HG02943 (cell line): ENCODE data around the gene DNAH7.

Source experiments
- ATAC-seq: cut with Tn5 transposase; IDR thresholded peaks from one replicate; pipeline ENCODE4 v1.9.1; 2021; ENCODE audit warnings: mild to moderate bottlenecking, low read depth, moderate library complexity; ENCODE audit not compliant: unreplicated experiment

The DNAH7 gene

GRCh38 chr2:195818526-195818925 is 250.1 kb downstream of the DNAH7 start:
- no peak for ATAC-seq

- ATAC-seq, result no peak
Measured at GRCh38 chr2:195818106-195818505, 250.5 kb downstream of the DNAH7 start.

DNA sequence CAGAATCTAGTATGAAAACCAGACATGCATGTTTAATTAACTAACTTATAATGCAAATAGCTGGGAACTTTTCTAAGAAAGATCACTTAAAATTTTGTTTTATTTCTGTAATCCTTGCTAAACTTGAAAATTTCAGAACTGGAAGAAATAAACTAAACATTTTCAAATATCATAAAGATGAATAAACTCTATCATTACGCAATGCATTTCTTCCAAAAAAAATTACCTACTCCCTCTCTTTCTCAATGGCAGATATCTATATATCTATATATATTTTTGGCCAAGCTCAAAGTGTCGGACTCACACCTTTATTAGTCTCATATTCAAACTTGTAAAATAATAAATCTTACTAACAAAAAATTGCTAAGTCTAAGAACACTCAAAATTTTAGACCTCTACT is 253.6 kb downstream of the DNAH7 start:
- ATAC-seq, result no peak

GRCh38 chr2:195813421-195813820 is 255.2 kb downstream of the DNAH7 start:
- no peak for ATAC-seq

GRCh38 chr2:195810340-195811098 is 258.1 kb downstream of the DNAH7 start:
- ATAC-seq, result no peak

GRCh38 chr2:195808189-195808588 is 260.4 kb downstream of the DNAH7 start:
- no peak for ATAC-seq

GRCh38 chr2:195805283-195805976 is 263.2 kb downstream of the DNAH7 start:
- ATAC-seq, result no peak

- no peak for ATAC-seq
Measured at GRCh38 chr2:195795879-195796278, 272.8 kb downstream of the DNAH7 start.

- no peak for ATAC-seq
Measured at GRCh38 chr2:195793881-195794280, 274.8 kb downstream of the DNAH7 start.

DNA sequence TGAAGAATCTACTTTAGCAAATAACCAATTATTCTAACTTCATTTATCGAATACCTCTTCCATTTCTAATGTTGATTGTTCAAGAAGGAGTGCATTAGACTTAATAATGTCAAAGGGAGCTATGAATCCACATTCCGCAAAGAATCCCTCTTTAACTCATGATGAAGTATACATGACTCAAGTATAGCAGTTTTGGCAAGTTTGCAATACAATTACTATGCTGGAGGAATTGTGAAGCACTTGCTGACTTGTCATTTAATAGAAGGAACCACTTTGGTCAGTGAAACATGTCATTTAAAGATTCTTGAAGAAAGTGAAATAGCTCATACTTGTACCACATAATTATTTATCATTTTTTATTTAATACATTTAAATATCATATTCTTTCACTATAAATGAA is 286.5 kb downstream of the DNAH7 start:
- no peak for ATAC-seq

- no peak for ATAC-seq
Measured at GRCh38 chr2:195779491-195779890, 289.1 kb downstream of the DNAH7 start.

DNA sequence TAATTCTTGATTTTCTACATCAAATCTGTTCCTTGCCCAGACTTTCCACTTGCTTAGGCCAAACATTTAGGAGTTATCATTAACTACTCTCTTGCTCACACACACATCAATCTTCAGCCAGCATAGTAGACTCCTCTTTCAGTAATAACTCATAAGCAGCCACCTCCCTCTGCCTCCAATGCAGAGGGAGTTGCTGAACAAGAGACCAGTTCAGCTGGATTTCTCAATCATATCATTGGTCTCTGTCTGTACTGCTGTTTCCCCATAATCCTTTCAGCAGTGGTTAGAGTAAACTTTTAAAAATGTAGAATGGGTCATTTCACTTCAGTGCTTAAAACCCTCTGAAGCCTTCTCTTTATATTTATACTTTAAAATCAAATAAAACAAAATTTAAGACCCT is 298.7 kb downstream of the DNAH7 start:
- no peak for ATAC-seq

- ATAC-seq, result no peak
Measured at GRCh38 chr2:195768431-195768830, 300.2 kb downstream of the DNAH7 start.

- no peak for ATAC-seq
Measured at GRCh38 chr2:195766691-195767090, 301.9 kb downstream of the DNAH7 start.

DNA sequence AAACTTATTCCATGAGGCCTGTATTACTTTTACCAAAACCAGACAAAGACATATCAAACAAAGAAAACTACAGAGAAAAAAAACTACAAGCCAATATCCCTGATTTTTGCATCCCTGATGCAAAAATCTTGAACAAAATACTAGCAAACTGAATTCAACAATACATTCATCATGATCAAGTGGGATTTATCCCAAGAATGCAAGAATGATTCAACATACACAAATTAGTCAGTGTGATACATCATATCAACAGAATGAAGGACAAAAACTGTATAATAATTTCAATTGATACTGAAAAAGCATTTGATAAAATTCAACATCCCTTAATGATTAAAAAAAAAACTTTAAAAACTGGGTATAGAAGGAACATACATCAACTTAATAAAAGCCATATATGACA is 304.8 kb downstream of the DNAH7 start:
- no peak for ATAC-seq

- no peak for ATAC-seq
Measured at GRCh38 chr2:195759877-195760276, 308.8 kb downstream of the DNAH7 start.

- ATAC-seq, result no peak
Measured at GRCh38 chr2:195758846-195759245, 309.8 kb downstream of the DNAH7 start.

GRCh38 chr2:195756218-195756942 is 312.3 kb downstream of the DNAH7 start:
- ATAC-seq, result no peak

GRCh38 chr2:195741191-195741590 is 327.4 kb downstream of the DNAH7 start:
- no peak for ATAC-seq

DNA sequence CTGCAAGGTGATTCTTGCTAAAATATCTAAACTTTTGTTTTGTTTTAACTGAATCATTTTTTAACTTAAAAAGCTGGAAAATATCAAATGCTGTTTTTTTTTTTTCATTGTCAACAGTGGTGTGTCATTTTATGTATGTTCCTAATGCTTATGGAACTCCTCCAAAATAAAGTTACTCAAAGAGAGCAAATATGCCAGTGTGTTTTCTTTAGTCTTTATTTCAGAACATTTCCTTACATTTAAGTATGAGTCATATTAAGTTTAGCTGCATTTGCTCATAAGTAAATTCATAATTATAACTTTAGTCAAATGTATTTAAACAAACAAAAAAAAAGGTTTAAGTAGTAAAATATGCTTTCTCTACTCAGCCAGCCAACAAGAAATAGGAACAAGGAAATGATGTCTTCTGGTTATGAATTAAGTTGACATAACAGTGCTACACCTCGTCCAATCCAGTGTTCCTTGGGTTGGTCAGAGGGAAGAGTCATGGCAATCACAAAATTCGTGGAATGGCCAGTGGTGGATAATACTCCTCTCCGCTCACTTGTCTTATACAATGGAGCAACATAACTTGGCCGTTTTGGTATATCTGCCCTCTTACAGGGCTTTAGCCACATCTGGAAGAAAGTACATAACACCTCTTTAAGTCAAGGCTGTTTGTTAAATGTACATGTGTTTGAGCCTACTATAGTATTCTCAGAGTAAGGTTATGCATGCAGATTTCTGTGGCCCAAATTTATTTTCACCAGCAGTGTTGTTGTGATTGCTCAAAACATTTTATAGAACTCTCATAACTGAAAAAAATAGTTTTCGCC is 330.9 kb downstream of the DNAH7 start:
- no peak for ATAC-seq

DNA sequence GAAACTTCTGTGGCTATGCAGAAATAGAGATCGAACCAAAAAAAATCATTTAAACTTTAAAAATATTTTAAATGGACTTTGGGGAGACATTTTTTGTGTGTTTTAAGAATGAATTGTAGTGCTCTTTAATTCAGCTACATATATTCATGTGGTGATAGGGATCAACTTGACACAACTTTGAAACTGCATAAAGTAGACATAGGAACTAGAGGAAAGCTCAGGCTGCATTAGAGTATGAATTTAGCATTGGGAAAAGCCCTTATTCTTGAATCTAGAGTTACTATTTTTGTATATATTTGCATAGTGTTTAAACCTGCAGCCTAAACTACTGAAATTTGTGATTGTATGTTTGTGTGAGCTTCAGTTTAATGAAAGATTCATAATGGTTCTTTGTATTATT is 333.3 kb downstream of the DNAH7 start:
- no peak for ATAC-seq
